Fibroblast of mammary gland (primary cell): ENCODE measurements around the gene KCNN1.
"Not testable (repeated sequence)": the region's sequence is repeated elsewhere in the genome, so short reads cannot be mapped to it uniquely, and the experiment has no call there.

Experiments used
- DNase-seq: peaks from one replicate; pipeline ENCODE4 v3.0.0-alpha.2; 2010; ENCODE audit warnings: low read depth
- H3K4me3 ChIP-seq: 2 replicates; pipeline ENCODE4 v1.5.1; 2011; ENCODE audit warnings: low read depth, mild to moderate bottlenecking, low read length, moderate library complexity; ENCODE audit not compliant: control insufficient read depth
- TF ChIP-seq, protein P1 (sequence below): conservative IDR thresholded peaks from 2 replicates; pipeline ENCODE4 v1.5.1; 2011; ENCODE audit warnings: low read depth, low read length, inconsistent platforms; ENCODE audit not compliant: control insufficient read depth, insufficient read depth

KCNN1 gene

DNA sequence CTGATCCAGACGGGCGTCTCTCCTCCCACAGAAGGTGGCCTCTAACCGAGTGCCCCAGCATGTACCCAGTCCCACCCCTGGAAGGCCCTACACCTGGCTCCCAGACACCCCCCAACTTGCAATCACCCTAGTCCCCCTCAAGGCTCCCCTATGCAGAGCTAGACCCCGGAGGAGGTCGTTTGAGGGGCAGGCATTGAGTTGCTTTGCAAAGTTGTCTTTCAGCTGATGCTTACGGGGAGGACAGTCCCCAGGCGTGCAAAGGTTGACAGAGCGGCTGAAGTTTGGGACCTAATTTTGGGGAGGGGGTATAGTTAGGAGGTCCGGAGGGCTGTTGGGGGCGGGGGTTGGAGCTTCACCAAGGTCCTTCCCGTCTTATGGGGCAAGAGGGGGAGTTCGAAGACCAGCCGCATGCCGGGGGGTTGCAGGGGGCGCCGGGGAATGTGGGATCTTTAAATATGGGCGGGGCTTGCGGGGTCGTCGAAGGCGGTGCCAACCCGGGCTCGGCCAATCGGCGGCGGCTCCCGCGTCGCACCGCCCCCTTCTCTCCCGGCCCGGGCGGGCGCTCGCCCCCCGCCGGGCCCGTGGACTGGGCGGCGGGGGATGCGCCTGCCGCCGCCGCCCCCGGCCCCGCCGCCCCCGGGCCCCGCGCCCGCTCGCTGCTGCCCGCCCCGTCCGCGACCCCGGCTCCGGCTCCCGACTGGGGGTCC lies at the start of gene KCNN1:
Gene KCNN1, plus strand, starts transcription at position 558 of the 707 bp plus-strand sequence. CDS start 6,782 bp downstream, outside the sequence.
- no peak for DNase-seq
- H3K4me3 ChIP-seq, result no peak within 1 kb of the TSS
- TF ChIP-seq, protein P1, sequence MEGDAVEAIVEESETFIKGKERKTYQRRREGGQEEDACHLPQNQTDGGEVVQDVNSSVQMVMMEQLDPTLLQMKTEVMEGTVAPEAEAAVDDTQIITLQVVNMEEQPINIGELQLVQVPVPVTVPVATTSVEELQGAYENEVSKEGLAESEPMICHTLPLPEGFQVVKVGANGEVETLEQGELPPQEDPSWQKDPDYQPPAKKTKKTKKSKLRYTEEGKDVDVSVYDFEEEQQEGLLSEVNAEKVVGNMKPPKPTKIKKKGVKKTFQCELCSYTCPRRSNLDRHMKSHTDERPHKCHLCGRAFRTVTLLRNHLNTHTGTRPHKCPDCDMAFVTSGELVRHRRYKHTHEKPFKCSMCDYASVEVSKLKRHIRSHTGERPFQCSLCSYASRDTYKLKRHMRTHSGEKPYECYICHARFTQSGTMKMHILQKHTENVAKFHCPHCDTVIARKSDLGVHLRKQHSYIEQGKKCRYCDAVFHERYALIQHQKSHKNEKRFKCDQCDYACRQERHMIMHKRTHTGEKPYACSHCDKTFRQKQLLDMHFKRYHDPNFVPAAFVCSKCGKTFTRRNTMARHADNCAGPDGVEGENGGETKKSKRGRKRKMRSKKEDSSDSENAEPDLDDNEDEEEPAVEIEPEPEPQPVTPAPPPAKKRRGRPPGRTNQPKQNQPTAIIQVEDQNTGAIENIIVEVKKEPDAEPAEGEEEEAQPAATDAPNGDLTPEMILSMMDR, result no peak

DNA sequence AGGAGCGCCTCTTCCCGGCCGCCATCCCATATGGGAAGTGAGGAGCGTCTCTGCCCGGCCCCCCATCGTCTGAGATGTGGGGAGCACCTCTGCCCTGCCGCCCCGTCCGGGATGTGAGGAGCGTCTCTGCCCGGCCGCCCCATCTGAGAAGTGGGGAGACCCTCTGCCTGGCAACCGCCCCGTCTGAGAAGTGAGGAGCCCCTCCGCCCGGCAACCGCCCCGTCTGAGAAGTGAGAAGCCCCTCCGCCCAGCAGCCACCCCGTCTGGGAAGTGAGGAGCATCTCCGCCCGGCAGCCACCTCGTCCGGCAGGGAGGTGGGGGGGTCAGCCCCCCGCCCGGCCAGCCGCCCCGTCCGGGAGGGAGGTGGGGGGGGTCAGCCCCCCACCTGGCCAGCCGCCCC lies 48.8 kb upstream of the KCNN1 start:
- not testable (repeated sequence) for H3K4me3 ChIP-seq, DNase-seq

GRCh38 chr19:17919122-17919521 lies 47.8 kb upstream of the KCNN1 start:
- not testable (repeated sequence) for DNase-seq, H3K4me3 ChIP-seq

- TF ChIP-seq, protein P1, result no peak
- H3K4me3 ChIP-seq, result no peak overlapping the region
- DNase-seq, result no peak
Observed at GRCh38 chr19:17920527-17920926, 46.4 kb upstream of the KCNN1 start.

DNA sequence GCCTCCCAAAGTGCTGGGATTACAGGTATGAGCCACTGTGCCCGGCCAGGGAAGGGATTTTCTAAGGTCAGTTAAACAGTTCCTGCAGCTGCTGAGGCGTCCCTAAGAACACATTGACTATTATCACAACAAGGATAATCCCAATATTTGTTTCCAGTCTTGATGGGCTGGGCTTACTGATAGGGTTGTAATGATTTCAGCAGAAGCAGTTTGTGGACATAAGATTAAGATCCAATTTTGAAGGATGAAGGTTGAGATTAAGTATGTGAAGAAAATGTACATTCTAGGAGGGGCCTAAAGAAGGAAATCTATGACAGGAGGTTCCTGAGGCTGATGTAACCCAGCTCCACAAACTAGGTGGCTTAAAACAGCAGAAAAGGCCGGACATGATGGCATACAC lies 44.8 kb upstream of the KCNN1 start:
- DNase-seq, result no peak
- no peak overlapping the region for H3K4me3 ChIP-seq
- TF ChIP-seq, protein P1, result no peak

DNA sequence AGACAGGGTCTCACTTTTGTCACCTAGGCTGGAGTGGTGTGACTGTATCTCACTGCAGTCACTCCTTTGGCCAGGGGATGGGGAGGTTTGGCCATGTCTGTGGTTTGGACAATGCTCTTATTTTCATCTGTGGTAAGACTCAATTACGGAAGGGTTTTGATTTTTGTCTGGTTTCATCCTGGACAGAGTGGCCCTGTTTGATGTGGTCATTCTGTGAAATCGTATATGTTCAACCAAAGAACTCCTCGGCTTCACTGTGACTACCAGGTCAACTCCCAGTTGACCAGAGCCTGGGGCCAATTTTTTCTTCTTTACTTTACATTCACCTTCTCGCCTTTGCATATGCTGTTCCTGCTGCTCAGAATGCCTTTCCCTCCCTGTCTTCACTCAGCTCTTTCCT lies 40.9 kb upstream of the KCNN1 start:
- TF ChIP-seq, protein P1, result no peak
- DNase-seq, result no peak
- H3K4me3 ChIP-seq, result no peak overlapping the region

DNA sequence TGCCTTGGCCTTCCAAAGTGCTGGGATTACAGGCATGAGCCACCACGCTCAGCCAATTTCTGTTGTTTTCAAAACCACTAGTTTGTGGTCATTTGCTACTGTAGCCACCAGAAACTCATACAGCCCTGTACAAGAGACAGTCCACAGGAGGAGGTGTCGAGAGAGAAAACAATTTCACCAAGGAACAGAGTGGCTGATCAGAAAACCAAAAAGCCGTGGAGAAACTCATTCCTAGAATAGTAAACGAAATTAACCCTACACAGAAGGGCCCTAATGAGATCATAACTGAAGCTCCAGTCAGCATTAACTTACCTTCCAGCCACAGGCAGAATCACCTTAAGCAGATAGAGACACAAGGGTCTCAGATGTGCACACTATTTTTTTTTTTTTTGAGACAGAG lies 37.9 kb upstream of the KCNN1 start:
- no peak overlapping the region for H3K4me3 ChIP-seq
- no peak for DNase-seq
- TF ChIP-seq, protein P1, result no peak
